ENCODE data around the gene BRD4. TPM values are rescaled to one million over a fixed set of nuclear protein-coding genes. Genes with fewer than 3 reads are reported as not detected.

BRD4 gene
- total RNA-seq, 1 donor from 2014 or later = 104 TPM

DNA sequence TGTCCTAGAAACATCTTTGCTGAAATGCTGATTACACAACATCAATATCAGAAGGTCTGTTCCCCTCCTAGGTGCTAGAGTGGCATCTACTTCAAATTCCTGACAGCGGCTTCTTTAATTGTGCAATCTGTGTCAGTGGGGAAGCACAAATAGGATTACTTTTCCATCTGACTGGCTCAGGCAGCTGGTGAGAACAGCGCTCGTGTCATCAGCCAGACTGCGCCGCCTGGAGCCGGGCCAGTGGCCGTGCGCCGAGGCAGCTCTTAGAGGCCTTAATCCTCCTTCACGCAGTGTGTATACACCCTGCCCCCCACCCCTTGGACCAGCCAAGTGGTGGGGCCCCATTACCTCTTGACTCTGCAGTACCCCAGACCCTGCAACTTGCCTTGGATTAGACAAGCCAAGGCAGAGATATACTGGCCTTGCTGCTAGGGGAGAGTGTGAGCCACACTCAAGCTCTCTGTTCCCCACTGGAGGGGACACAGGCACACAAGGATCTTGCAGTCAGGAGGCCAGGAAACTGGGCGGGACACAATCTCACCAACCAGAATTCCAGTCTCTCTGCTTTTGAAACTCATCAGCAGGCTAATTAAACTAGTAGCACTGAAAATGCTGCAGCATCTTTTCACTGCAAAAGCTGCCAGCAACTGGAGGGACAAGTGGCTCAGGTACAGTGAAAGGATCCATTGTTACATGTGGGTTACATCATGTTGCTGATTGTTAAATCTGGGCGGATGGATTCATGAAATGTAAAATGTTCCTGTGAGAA is 51.2 kb downstream of the BRD4 start:
- DNase-seq (peak; percentile 80), ATAC-seq (peak; percentile 80 to 88)
- TF ChIP-seq, protein P1, sequence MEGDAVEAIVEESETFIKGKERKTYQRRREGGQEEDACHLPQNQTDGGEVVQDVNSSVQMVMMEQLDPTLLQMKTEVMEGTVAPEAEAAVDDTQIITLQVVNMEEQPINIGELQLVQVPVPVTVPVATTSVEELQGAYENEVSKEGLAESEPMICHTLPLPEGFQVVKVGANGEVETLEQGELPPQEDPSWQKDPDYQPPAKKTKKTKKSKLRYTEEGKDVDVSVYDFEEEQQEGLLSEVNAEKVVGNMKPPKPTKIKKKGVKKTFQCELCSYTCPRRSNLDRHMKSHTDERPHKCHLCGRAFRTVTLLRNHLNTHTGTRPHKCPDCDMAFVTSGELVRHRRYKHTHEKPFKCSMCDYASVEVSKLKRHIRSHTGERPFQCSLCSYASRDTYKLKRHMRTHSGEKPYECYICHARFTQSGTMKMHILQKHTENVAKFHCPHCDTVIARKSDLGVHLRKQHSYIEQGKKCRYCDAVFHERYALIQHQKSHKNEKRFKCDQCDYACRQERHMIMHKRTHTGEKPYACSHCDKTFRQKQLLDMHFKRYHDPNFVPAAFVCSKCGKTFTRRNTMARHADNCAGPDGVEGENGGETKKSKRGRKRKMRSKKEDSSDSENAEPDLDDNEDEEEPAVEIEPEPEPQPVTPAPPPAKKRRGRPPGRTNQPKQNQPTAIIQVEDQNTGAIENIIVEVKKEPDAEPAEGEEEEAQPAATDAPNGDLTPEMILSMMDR (IDR thresholded peaks at IDR 0.05) = peak; percentile 34
- Histone ChIP-seq H3K27me3 (ENCODE audit: low read depth) (no peaks in the 10 kb centered on the region), H3K36me3 (no peaks in the 10 kb centered on the region), H3K4me1 (peaks cover 100% of the 10 kb centered on the region), H3K9me3 (no peaks in the 10 kb centered on the region), H3K4me3 (no peak overlapping the region), H3K27ac (peak overlapping the region; percentile 52)
- intact Hi-C loops (cut with DNase I) = no loop called here

DNA sequence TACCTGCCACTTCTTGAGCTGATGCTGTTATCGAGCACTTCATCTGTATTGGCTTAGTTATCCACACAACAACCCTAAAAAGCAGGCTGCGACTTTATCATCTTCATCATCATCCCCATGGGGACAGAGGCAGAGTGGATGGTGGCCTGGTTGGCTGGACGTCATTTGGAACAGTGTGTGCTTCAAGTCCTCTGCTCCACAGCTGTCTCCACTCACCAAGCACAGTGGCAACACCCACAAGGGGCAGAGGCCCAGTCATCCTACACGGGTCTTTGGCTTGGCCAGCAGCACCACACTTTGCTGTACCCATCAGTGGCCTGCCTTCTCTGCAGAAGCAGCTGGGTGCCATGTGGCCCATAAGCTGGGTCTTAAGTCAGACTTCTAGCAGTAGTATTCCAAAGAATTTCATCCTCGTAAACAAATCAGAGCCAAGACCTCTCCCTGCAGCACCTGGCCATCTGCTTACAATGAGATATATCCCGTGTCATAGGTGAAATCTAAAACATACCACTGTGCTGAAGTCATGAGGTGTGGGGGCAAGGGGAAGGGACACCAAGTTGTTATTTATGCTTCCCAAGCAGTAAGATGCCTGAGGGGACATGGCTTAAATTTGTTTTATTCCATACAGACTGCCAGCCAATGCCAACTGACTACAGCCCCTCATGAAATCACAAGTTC is 52.2 kb downstream of the BRD4 start:
- Histone ChIP-seq H3K4me3 (no peak overlapping the region), H3K36me3 (peaks cover 5% of the 10 kb centered on the region), H3K27me3 (ENCODE audit: low read depth) (no peaks in the 10 kb centered on the region), H3K4me1 (peaks cover 100% of the 10 kb centered on the region), H3K27ac (peak overlapping the region; percentile 52), H3K9me3 (no peaks in the 10 kb centered on the region)
- DNase-seq = no peak
- intact Hi-C loops (cut with DNase I) = no loop called here
- ATAC-seq = peak; percentile 20 to 48
- TF ChIP-seq, protein P1 (IDR thresholded peaks at IDR 0.05) = no peak

DNA sequence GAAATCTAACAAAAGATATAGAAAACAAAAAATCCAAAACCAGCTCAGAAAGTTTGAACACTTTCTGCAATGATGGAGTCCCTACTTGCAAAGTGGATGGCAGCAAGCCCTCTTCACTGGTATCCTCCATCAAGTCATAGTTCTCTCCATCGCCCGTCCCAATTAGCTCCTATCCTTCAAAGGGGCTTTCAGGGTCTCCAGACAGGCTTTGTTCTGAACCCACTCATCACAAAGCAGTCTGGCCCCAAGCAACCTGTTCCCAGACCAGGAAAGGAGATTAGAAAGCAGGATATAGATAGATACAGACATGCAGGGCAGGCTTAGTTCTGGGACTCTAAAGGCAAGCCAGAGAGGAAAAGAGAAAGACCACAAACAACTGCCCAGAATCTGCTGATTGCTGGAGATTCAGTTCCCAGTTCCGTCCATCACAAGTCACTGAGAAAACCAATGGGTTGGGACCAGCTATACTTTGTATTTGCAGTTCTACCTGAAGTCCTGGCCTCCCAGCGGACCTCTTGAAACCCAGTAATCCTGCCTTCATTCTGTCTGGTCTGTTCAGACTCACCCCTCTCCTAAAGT is 52.9 kb downstream of the BRD4 start:
- Histone ChIP-seq H3K9me3 (no peaks in the 10 kb centered on the region), H3K27ac (peak overlapping the region; percentile 52), H3K36me3 (peaks cover 6% of the 10 kb centered on the region), H3K4me3 (no peak overlapping the region), H3K27me3 (ENCODE audit: low read depth) (no peaks in the 10 kb centered on the region), H3K4me1 (peaks cover 100% of the 10 kb centered on the region)
- no peak for ATAC-seq
- DNase-seq = no peak
- intact Hi-C loops (cut with DNase I) = no loop called here
- TF ChIP-seq, protein P1 (IDR thresholded peaks at IDR 0.05) = no peak

DNA sequence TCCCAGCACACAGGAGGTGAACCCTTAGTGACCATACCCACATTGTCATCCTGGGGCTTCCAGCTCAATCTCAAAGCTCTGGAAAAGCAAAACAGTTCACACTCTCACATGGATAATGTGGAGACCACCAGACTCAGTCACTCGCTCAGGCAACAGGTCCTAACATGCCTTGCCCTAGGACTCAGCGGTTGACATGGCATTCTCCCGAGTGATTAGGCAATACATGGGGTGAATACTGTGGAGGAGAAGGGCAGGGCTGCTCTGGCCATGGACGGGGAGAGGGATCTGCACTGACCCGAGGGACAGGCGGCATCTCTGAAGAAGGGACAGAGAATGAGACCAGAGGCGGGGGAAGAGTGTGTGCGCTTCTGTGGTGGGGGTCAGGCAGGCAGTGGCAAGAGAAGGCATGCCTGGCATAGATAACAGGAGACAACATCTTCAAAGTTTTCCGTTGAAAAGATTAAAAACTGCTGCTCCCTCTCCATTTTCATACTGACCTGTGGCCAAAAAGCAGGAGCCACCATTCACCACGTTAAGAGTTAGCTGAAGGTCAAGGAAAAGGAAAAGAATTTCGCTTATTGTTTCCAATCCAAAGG is 55.6 kb downstream of the BRD4 start:
- intact Hi-C loops (cut with DNase I) = no loop called here
- Histone ChIP-seq H3K4me1 (peaks cover 94% of the 10 kb centered on the region), H3K9me3 (no peaks in the 10 kb centered on the region), H3K36me3 (peaks cover 20% of the 10 kb centered on the region), H3K27ac (peak overlapping the region; percentile 25), H3K4me3 (no peak overlapping the region), H3K27me3 (ENCODE audit: low read depth) (no peaks in the 10 kb centered on the region)
- DNase-seq = no peak
- ATAC-seq = peak; percentile 31 to 32
- TF ChIP-seq, protein P1 (IDR thresholded peaks at IDR 0.05) = no peak

DNA sequence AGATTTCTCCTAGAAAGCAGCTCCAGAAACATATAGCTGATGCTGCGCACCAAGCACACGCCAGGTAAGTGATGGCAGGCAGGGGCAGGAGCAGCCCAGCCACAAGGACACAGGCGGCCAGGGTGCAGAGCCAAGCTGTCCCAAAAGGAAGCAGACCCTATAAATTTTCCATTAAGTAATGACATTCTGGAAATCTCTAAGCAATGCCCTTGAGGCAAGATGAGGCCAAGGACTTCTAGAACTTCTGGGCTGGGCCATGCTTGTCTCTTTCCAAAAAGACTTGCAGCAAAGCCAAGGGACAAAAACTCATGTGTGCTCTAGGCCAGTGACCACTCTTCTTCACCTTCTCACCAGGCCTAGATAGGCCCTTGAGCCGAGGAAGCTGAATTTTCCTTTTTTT is 57.9 kb downstream of the BRD4 start:
- Histone ChIP-seq H3K4me3 (no peak overlapping the region), H3K4me1 (peaks cover 79% of the 10 kb centered on the region), H3K27me3 (ENCODE audit: low read depth) (no peaks in the 10 kb centered on the region), H3K36me3 (peaks cover 43% of the 10 kb centered on the region), H3K27ac (no peak overlapping the region), H3K9me3 (no peaks in the 10 kb centered on the region)
- intact Hi-C loops (cut with DNase I) = no loop called here
- TF ChIP-seq, protein P1 (IDR thresholded peaks at IDR 0.05) = no peak
- ATAC-seq (no peak), DNase-seq (no peak)

Data from lower lobe of right lung (tissue), 2 donors.